Activated gamma-delta T cell treated with Interleukin-2 at 50 U/mL for 16 hours (primary cell): ENCODE data around the gene ATG4D.
A peak's percentile ranks its signal among the peaks of the same experiment; 100 is the strongest.

ENCODE experiments used
- DNase-seq: peaks from one replicate; pipeline ENCODE4 v3.0.0-alpha.2; 2020

ATG4D gene

DNA sequence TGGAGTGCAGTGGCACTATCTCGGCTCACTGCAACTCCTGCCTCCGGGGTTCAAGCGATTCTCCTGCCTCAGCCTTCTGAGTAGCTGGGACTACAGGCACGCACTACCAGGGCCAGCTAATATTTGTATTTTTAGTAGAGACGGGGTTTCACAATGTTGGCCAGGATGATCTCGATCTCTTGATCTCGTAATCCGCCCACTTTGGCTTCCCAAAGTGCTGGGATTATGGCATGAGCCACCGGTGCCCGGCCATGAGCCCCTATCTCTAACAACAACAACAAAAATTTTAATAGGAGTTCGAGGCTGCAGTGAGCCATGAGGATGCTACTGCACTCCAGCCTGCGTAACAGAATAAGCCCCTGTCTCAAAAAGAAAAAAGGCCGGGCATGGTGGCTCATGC is 38.4 kb downstream of the ATG4D start:
- DNase-seq: no peak

DNA sequence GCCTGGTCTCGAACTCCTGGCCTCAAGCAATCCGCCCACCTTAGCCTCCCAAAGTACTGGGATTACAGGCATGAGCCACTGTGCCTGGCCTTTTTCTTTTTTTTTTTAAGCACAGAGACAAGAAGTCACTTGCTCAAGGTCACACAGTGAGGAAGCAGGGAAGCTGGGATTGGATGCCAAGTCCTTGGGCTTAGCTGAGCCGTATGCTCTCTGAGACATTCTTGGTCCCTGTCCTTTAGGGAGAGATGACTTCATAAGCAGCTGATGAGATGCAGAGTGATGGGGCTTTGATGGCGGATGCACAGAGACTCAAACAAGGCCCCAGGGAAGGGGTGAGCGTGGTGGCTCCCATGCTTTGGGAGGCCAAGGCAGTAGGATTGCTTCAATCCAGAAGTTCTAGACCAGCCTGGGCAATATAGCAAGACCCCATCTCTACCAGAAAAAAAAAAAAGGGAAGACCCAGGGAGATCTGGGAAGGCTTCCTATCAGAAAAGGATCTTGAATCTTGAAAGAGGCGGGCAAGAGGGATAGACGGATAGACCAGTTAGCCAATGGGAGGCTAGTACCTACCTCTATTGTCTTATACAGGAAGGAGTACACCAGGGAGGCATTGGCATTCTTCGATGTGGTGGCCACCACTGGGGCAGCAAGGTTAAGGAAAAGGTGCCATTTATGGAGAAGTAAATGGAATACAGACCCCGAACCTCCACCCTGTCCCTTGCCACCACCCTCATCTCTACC is 39.5 kb downstream of the ATG4D start:
- no peak for DNase-seq

DNA sequence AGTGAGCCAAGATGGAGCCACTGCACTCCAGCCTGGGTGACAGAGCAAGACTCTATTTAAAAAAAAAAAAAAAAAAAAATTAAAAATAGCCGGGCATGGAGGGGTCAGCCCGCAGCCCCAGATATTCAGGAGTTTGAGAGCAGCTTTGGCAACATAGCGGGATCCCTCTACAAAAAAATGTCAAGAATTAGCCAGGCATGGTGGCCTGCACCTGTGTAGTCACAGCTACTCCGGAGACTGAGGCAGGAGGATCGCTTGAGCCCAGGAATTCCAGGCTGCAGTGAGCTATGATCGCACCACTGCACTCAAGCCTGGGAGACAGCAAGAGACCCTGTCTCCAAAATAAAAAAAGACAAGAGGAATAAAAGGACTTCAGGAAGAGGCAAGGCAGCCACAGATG is 42.7 kb downstream of the ATG4D start:
- no peak for DNase-seq

DNA sequence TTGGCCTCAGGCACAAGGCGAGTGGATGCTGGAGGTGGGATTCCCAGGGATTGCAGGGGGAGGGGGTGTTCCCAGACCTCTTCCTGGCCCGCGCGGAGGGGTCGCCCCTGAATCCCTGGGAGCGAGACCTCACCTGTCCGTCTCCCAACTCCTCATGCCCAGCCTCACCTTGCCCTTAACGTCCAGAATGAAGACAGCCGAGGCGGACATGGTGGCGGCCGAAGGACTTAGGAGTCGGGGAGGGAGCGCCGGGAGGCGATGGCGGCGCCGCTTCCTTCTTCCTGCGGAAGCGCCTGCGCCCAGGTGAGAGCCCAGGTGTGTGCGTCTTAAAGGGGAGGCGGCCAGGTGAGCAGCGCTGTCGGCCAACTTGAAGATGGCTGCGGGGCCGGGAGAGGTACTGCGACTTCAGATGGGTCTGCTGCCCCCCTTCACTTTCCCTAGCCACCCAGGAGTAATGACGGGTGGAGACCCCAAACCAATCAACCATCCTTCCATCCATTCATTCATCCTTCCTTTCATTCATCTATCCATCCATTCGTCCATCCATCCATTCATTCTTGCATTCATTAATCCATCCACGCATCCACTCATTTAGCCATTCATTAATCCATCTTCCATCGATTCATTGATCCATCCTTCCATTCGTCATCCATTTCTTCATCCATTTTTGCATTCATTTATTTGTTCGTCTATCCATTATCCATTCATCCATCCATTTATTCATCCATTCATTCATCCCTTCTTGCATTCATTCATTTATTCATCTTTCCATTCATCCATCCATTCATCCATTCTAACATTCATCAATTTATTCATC is 43.5 kb downstream of the ATG4D start, which contains the start of gene AP1M2:
Gene AP1M2, minus strand, starts transcription at position 291 of the 817 bp plus-strand sequence. Its CDS starts 81 bp downstream, at position 210.
- DNase-seq: no peak

DNA sequence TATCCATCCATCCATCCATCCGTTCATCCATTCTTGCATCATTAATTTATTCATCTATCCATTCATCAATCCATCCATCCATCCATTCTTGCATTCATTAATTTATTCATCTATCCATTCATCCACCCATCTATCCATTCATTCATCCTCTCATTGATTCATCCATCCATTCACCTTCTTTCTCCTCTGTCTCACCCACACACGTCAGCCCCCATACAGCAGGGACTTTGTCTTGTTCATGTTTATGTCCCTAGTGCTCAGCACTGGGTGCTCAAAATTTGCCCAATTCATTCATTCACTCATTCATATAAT is 44.1 kb downstream of the ATG4D start:
- DNase-seq: no peak

DNA sequence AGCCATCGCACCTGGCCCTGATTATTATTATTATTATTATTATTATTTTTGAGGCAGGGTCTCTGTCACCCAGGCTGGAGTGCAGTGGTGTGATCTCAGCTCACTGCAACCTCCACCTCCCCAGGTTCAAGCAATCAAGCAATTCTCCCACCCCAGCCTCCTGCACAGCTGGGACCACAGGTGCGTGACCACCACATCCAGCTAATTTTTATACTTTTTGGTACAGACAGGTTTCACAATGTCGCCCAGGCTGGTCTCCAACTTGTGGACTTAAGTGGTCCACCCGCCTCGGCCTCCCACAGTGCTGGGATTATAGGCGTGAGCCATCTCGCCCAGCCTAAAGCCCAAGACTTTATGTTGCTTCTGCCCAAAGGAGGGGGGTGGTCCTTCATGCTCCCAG is 49.4 kb downstream of the ATG4D start:
- no peak for DNase-seq

DNA sequence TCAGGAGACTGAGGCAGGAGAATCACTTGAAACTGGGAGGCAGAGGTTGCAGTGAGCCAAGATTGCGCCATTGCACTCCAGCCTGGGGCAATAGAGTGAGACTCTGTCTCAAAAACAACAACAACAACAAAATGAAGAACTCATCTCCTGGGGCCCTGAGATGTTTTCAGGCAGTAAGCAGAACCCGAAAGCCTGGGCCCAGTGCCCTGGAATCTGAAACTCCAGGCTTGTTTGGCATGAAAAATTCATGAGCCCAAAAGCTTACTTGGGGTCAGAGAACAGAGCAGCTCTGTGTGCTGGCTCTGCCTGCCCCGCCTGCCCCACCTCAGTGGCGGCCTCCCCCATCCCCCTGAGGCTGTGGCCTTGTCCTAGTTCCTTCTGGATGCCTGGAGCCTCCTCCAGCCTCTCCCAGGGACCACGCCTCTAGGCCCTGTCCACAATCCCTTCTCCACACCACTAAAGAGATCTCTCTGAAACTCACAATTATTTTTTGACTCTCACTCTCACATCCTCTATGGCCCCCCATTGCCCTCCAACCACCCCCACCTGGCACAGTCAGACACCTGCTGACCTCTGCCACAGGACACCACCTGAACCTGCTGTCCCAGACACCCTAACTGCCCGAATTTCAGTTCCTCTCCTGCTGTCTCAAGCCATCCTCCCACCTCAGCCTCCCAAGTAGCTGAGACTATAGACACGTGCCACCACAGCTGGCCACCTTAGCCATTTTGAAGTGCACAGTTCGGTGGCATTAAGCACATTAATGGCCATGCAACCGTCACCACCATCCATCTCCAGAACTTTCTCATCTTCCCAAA is 50.3 kb downstream of the ATG4D start:
- DNase-seq: no peak

DNA sequence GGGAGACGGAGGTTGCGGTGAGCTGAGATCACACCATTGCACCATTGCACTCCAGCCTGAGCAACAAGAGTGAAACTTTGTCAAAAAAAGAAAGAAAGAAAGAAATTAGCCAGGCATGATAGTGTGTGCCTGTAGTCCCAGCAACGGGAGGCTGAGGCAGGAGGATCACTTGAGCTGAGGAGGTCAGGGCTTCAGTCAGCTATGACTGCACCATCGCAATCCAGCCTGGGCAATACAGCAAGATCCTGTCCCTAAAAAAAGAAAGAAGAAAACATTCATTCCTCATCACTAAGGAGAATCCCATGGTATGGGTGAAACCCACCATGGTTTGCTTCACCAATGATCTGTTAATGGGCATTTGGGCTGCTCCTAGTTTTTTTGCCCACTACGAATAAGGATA is 56.4 kb downstream of the ATG4D start:
- no peak for DNase-seq

DNA sequence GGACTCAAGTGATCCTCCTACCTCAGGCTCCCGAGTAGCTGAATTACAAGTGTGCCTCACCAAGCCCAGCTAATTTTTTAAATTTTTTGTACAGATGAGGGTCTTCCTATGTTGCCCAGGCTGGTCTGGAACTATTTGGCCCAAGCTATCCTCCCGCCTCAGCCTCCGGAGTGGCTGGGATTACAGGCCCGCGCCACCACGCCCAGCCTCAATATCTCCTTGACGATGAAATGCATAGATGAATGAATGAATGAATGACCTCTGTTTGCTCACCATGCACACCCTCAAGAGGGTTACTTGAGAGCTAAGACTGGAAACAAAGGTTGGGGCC is 58.3 kb downstream of the ATG4D start:
- DNase-seq: no peak

DNA sequence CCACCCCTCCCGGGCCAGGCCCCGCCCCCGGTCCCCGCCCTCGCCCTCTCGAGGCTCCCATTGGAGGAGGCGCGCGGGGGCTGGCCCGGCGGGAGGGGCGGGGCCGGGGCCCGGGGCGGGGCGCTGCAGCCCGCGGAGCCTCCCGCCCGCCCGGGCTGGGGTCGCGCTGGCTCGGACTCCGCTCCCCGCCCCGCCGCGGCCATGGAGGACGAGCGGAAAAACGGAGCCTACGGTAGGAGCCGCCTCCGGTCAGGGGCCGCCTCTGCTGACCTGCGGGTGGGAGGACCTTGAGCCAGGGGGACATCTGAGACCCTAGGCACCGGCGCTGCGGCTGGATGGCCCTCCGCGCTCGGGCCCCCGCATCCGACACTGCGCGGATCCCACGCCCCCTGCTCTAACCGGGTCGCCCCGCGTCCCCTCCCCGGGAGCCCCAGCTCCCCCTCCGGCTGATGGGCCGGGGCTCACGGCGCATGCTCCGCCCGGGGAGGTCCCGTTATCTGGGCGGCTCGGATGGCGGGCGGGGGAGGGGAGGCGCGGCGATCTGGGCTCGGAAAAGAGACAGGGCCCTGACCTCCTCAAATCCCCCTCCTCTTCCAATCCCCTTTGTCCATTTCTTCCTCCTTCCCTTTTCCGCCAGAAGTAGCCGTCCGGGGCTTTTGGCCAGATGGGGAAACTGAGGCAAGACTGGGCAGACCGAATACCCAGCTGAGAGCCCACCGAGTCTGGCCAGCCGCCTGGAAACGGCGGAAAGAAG is 58.8 kb downstream of the ATG4D start:
- DNase-seq: peak; percentile 88
